HEK293 (cell line): Measurements from ENCODE around the gene CSF2RB.

ENCODE experiments used
- CTCF ChIA-PET: fragments of 350-600 bp; formaldehyde crosslinking; extraction: SDS; loops from one replicate; lab custom pipeline; 2021; ENCODE audit warnings: antibody characterized with exemption; lab: Yijun Ruan, JAX
- POLR2A ChIA-PET: fragments of 300-600 bp; formaldehyde crosslinking; extraction: SDS; loops from one replicate; lab custom pipeline; 2020; ENCODE audit warnings: antibody characterized with exemption, inconsistent platforms; lab: Yijun Ruan, JAX
- H3K27ac ChIP-seq: fragments of 200-500 bp; sonication (Bioruptor generic); 2 replicates; pipeline ENCODE4 v1.5.1; 2014; ENCODE audit warnings: low read depth, low read length, control low read depth, inconsistent platforms; ENCODE audit errors: extremely low read depth
- H3K36me3 ChIP-seq, 2 experiments: fragments of 200-500 bp in 1 of 2; sonication (Bioruptor generic) in 1 of 2; 1 replicate in 1 of 2; 2 replicates in 1 of 2; pipeline ENCODE4 v1.5.1; 2014 to 2017; ENCODE audit warnings: inconsistent platforms in 2 of 2, low read length in 2 of 2; ENCODE audit not compliant: control insufficient read depth in 2 of 2, insufficient read depth in 1 of 2
- H3K4me1 ChIP-seq: fragments of 200-500 bp; sonication (Bioruptor generic); 2 replicates; pipeline ENCODE4 v1.5.1; 2014; ENCODE audit warnings: mild to moderate bottlenecking, low read length, inconsistent platforms; ENCODE audit not compliant: control insufficient read depth, insufficient read depth
- H3K4me3 ChIP-seq: 2 replicates; pipeline ENCODE4 v1.5.1; 2011; ENCODE audit warnings: low read depth, mild to moderate bottlenecking, control low read depth, low read length, moderate library complexity
- H3K9me3 ChIP-seq: fragments of 200-500 bp; sonication (Bioruptor generic); 2 replicates; pipeline ENCODE4 v1.5.1; 2014; ENCODE audit warnings: low read depth, low read length, inconsistent platforms; ENCODE audit not compliant: control insufficient read depth, insufficient read depth
- EGR2 ChIP-seq: fragments of 450-650 bp; formaldehyde crosslinking; IDR thresholded peaks from 2 replicates; pipeline ENCODE4 v1.5.1; 2016; ENCODE audit warnings: low read depth, missing biosample characterization, missing genetic modification characterization
- GLI4 ChIP-seq: fragments of 450-650 bp; formaldehyde crosslinking; IDR thresholded peaks from 2 replicates; pipeline ENCODE4 v1.5.1; 2016; ENCODE audit warnings: missing biosample characterization, missing genetic modification characterization
- GLIS1 ChIP-seq: fragments of 450-650 bp; formaldehyde crosslinking; IDR thresholded peaks from 2 replicates; pipeline ENCODE4 v1.5.1; 2016; ENCODE audit warnings: missing biosample characterization, missing genetic modification characterization
- HOXC10 ChIP-seq: sonication (generic); formaldehyde crosslinking; IDR thresholded peaks from 2 replicates; pipeline ENCODE4 v1.8.1; 2023; ENCODE audit warnings: mild to moderate bottlenecking, missing genetic modification reagents
- MZF1 ChIP-seq: fragments of 450-650 bp; formaldehyde crosslinking; IDR thresholded peaks from 2 replicates; pipeline ENCODE4 v1.5.1; 2017; ENCODE audit warnings: missing biosample characterization, missing genetic modification characterization, borderline replicate concordance
- SP7 ChIP-seq: fragments of 450-650 bp; formaldehyde crosslinking; IDR thresholded peaks from 2 replicates; pipeline ENCODE4 v1.5.1; 2016; ENCODE audit warnings: missing biosample characterization, missing genetic modification characterization
- ZFHX2 ChIP-seq: fragments of 450-650 bp; formaldehyde crosslinking; conservative IDR thresholded peaks from 2 replicates; pipeline ENCODE4 v1.5.1; 2016; ENCODE audit warnings: missing biosample characterization, missing genetic modification characterization
- ZFP69B ChIP-seq: fragments of 450-650 bp; formaldehyde crosslinking; IDR thresholded peaks from 2 replicates; pipeline ENCODE4 v1.5.1; 2016; ENCODE audit warnings: missing biosample characterization, missing genetic modification characterization
- ZNF169 ChIP-seq: fragments of 450-650 bp; formaldehyde crosslinking; IDR thresholded peaks from 2 replicates; pipeline ENCODE4 v1.5.1; 2016; ENCODE audit warnings: missing biosample characterization, missing genetic modification characterization
- ZNF266 ChIP-seq: fragments of 450-650 bp; formaldehyde crosslinking; IDR thresholded peaks from 2 replicates; pipeline ENCODE4 v1.5.1; 2016; ENCODE audit warnings: missing biosample characterization, missing genetic modification characterization, low read depth
- ZNF302 ChIP-seq: fragments of 450-650 bp; formaldehyde crosslinking; IDR thresholded peaks from 2 replicates; pipeline ENCODE4 v1.5.1; 2016; ENCODE audit warnings: missing biosample characterization, missing genetic modification characterization, low read depth
- ZNF335 ChIP-seq: fragments of 450-650 bp; formaldehyde crosslinking; conservative IDR thresholded peaks from 2 replicates; pipeline ENCODE4 v1.5.1; 2016; ENCODE audit warnings: missing biosample characterization, missing genetic modification characterization
- ZNF350 ChIP-seq: fragments of 450-650 bp; formaldehyde crosslinking; IDR thresholded peaks from 2 replicates; pipeline ENCODE4 v1.5.0; 2017; ENCODE audit warnings: missing biosample characterization, mild to moderate bottlenecking, missing genetic modification characterization
- ZNF366 ChIP-seq: fragments of 450-650 bp; formaldehyde crosslinking; conservative IDR thresholded peaks from 2 replicates; pipeline ENCODE4 v1.5.1; 2016; ENCODE audit warnings: missing biosample characterization, missing genetic modification characterization
- ZNF626 ChIP-seq: fragments of 450-650 bp; sonication (Bioruptor Pico); formaldehyde crosslinking; IDR thresholded peaks from 2 replicates; pipeline ENCODE4 v1.5.1; 2018; ENCODE audit warnings: missing biosample characterization, missing genetic modification characterization, inconsistent platforms
- ZNF654 ChIP-seq: fragments of 450-650 bp; formaldehyde crosslinking; IDR thresholded peaks from 2 replicates; pipeline ENCODE4 v1.5.1; 2016; ENCODE audit warnings: low read depth, missing biosample characterization, missing genetic modification characterization
- TF ChIP-seq, protein P1 (sequence below): fragments of 450-650 bp; formaldehyde crosslinking; IDR thresholded peaks from 2 replicates; pipeline ENCODE4 v1.5.1; 2017; ENCODE audit warnings: missing biosample characterization, missing genetic modification characterization
- TF ChIP-seq, protein P2 (sequence below): fragments of 450-650 bp; formaldehyde crosslinking; IDR thresholded peaks from 2 replicates; pipeline ENCODE4 v1.5.1; 2016; ENCODE audit warnings: missing biosample characterization, missing genetic modification characterization
- TF ChIP-seq, protein P3 (sequence below): fragments of 450-650 bp; formaldehyde crosslinking; IDR thresholded peaks from 2 replicates; pipeline ENCODE4 v1.5.1; 2017; ENCODE audit warnings: missing biosample characterization, missing genetic modification characterization
- TF ChIP-seq, protein P4 (sequence below): sonication (generic); formaldehyde crosslinking; IDR thresholded peaks from 2 replicates; pipeline ENCODE4 v1.8.1; 2022; ENCODE audit warnings: mild to moderate bottlenecking, moderate library complexity, missing genetic modification reagents
- TF ChIP-seq, protein P5 (sequence below): fragments of 450-650 bp; formaldehyde crosslinking; IDR thresholded peaks from 2 replicates; pipeline ENCODE4 v1.5.1; 2016; ENCODE audit warnings: missing biosample characterization, missing genetic modification characterization

Gene CSF2RB

DNA sequence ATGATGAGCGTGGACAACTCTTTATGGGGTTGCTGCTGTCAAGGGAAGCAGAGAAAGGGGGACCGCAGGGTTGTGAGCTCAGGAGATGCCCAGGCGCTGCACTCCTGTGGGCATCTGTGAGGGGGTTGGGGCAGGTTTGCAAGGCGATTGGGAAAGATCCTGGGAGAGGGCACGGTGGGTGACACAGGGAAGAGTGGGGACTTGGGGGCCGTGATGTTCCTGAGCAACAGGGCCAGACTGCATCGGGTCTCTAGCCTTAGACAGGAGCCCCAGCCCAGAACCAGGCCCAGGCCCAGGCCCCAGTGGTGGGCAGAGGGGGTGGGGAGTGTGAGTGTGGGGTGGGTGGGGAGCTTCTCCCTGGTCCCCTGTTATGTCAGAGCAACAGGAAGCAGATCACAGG is 38.3 kb downstream of the CSF2RB start (continued):
- TF ChIP-seq ZNF266 (tag by site-specific recombination), result no peak

DNA sequence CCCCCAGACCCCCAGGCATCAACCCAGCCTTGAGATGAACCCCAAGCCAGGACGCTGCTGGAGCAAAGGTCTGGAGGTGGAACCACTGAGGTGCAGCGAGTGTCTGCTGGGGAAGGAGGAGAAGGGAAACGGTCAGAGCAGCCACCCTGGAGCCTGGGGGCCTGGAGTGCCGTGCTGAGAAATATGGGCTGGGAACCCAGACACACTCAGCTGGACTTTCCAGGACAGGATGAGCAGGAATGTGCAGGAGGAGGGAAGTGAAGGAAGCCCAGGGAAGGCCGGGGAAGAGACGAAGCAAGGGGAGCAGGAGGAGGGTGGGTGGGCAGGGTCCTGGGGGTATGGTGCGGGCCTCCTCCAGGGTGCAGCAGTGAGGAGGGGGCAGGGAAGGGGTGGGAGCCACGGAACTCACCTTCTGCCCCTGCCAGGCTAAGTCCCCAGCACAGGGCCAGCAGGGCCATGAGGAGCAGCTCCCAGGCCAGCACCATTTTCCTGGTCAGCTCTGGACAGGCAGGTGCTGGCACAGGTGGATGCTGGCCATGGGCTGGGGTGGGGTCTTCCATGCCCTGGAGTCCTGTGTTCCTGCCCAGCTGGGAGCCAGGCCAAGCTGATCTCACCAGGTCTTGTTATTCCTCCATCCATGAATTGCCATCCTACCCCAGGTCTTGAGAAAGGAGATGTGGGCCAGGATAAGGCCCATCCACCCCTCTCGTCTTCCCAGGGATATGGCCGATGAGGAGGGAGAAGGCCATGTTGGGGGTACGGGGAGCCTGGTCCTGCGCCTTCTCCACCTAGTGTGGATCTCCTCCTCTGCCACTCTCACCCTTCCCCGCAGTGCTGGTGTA is 40.0 kb downstream of the CSF2RB start:
- no peaks in the 10 kb centered on the region for H3K4me1 ChIP-seq
- no peak overlapping the region for H3K27ac ChIP-seq
- no peaks in the 10 kb centered on the region for H3K36me3 ChIP-seq
- CTCF ChIA-PET, result no interaction called here
- POLR2A ChIA-PET, result no interaction called here
- no peak for TF ChIP-seq ZNF366 (tag by site-specific recombination)
- H3K4me3 ChIP-seq, result no peak overlapping the region
- no peaks in the 10 kb centered on the region for H3K9me3 ChIP-seq

DNA sequence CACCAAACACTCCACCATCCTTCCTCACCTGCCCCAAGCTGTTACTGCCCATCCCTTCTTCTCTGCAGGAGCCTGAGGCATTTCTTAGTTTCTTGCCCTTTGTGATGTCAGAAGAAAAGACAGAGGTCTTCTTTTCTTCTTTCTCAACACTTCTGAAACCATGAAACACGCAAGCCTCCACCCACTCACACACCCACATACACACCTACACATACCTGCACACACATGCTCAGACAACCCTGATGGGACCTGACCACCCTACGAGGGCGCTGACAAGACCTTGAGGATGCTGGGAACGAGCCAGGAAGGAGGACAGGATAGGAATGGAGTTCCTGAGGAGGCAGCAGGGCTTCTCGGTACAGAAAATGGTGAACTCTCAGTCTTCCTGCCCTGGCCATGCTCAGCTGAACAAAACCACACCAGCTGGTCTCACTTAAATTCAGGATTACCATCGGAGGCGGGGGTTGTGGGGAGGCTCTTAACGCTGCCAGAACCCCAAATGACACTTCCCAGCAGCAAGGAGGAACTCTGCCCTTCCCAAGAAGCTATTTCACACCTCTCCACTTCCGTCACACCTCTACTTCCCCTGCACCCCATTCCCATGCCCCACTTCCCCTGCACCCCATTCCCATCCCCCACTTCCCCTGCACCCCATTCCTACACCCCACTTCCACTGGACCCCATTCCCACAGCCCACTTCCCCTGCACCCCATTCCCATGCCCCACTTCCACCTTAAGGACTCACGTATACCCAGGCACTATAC is 41.0 kb downstream of the CSF2RB start:
- H3K9me3 ChIP-seq, result no peaks in the 10 kb centered on the region
- ChIA-PET POLR2A (no interaction called here), CTCF (interaction anchor here (1.2 to 1.5 kb wide), 2 partner anchors 23 to 89 kb away, joined by 3 read pairs; no protein-coding TSS in a partner anchor)
- no peak overlapping the region for H3K4me3 ChIP-seq
- TF ChIP-seq, protein P1, sequence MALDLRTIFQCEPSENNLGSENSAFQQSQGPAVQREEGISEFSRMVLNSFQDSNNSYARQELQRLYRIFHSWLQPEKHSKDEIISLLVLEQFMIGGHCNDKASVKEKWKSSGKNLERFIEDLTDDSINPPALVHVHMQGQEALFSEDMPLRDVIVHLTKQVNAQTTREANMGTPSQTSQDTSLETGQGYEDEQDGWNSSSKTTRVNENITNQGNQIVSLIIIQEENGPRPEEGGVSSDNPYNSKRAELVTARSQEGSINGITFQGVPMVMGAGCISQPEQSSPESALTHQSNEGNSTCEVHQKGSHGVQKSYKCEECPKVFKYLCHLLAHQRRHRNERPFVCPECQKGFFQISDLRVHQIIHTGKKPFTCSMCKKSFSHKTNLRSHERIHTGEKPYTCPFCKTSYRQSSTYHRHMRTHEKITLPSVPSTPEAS (tag by site-specific recombination), result no peak
- TF ChIP-seq EGR2 (tag by site-specific recombination) (peak; percentile 92), ZFHX2 (tag by site-specific recombination) (peak; percentile 79)
- TF ChIP-seq, protein P2, sequence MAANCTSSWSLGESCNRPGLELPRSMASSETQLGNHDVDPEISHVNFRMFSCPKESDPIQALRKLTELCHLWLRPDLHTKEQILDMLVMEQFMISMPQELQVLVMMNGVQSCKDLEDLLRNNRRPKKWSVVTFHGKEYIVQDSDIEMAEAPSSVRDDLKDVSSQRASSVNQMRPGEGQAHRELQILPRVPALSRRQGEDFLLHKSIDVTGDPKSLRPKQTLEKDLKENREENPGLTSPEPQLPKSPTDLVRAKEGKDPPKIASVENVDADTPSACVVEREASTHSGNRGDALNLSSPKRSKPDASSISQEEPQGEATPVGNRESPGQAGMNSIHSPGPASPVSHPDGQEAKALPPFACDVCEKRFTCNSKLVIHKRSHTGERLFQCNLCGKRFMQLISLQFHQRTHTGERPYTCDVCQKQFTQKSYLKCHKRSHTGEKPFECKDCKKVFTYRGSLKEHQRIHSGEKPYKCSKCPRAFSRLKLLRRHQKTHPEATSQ (tag by site-specific recombination), result no peak
- no peaks in the 10 kb centered on the region for H3K4me1 ChIP-seq
- no peaks in the 10 kb centered on the region for H3K36me3 ChIP-seq
- no peak overlapping the region for H3K27ac ChIP-seq

DNA sequence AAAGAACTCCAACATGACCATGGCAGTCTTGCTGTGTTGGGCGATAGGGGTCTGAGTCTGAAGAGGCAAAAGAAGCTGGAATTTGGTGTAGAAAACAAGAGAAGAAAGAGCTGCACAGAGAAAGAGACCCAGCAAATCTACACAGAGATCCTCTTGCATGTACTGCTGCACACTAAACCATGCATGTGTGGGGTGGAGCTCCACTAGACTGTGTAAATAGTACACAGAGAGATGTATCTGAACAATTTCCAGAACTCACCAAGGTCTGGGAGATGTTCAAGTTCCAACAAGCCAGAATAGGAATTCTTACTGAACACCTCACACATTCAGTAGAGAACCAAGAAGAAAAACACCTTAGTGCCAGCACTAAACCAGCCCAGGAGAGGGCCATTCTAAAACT is 42.3 kb downstream of the CSF2RB start:
- no peak overlapping the region for H3K4me3 ChIP-seq
- CTCF ChIA-PET, result interaction anchor here (0.8 to 1.2 kb wide), 3 partner anchors 23 to 100 kb away, joined by 3 read pairs; no protein-coding TSS in a partner anchor
- H3K36me3 ChIP-seq, result no peaks in the 10 kb centered on the region
- POLR2A ChIA-PET, result no interaction called here
- no peak overlapping the region for H3K27ac ChIP-seq
- no peaks in the 10 kb centered on the region for H3K4me1 ChIP-seq
- no peaks in the 10 kb centered on the region for H3K9me3 ChIP-seq
- no peak for TF ChIP-seq ZNF654 (tag by site-specific recombination)
- TF ChIP-seq, protein P3, sequence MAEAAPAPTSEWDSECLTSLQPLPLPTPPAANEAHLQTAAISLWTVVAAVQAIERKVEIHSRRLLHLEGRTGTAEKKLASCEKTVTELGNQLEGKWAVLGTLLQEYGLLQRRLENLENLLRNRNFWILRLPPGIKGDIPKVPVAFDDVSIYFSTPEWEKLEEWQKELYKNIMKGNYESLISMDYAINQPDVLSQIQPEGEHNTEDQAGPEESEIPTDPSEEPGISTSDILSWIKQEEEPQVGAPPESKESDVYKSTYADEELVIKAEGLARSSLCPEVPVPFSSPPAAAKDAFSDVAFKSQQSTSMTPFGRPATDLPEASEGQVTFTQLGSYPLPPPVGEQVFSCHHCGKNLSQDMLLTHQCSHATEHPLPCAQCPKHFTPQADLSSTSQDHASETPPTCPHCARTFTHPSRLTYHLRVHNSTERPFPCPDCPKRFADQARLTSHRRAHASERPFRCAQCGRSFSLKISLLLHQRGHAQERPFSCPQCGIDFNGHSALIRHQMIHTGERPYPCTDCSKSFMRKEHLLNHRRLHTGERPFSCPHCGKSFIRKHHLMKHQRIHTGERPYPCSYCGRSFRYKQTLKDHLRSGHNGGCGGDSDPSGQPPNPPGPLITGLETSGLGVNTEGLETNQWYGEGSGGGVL (tag by site-specific recombination), result no peak
- TF ChIP-seq ZNF350 (tag by site-specific recombination), result no peak
- TF ChIP-seq ZNF302 (tag by site-specific recombination), result no peak
- TF ChIP-seq HOXC10 (CRISPR knock-in tag), result no peak
- no peak for TF ChIP-seq ZNF626 (tag by site-specific recombination)
- TF ChIP-seq GLI4 (tag by site-specific recombination), result no peak
- TF ChIP-seq ZNF169 (tag by site-specific recombination), result no peak
- no peak for TF ChIP-seq ZNF335 (tag by site-specific recombination)
- TF ChIP-seq, protein P4, sequence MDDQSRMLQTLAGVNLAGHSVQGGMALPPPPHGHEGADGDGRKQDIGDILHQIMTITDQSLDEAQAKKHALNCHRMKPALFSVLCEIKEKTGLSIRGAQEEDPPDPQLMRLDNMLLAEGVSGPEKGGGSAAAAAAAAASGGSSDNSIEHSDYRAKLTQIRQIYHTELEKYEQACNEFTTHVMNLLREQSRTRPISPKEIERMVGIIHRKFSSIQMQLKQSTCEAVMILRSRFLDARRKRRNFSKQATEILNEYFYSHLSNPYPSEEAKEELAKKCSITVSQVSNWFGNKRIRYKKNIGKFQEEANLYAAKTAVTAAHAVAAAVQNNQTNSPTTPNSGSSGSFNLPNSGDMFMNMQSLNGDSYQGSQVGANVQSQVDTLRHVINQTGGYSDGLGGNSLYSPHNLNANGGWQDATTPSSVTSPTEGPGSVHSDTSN (CRISPR knock-in tag), result no peak
- TF ChIP-seq ZFP69B (tag by site-specific recombination), result no peak
- no peak for TF ChIP-seq GLIS1 (tag by site-specific recombination)
- TF ChIP-seq MZF1 (tag by site-specific recombination), result no peak
- no peak for TF ChIP-seq SP7 (tag by site-specific recombination)
- TF ChIP-seq, protein P5, sequence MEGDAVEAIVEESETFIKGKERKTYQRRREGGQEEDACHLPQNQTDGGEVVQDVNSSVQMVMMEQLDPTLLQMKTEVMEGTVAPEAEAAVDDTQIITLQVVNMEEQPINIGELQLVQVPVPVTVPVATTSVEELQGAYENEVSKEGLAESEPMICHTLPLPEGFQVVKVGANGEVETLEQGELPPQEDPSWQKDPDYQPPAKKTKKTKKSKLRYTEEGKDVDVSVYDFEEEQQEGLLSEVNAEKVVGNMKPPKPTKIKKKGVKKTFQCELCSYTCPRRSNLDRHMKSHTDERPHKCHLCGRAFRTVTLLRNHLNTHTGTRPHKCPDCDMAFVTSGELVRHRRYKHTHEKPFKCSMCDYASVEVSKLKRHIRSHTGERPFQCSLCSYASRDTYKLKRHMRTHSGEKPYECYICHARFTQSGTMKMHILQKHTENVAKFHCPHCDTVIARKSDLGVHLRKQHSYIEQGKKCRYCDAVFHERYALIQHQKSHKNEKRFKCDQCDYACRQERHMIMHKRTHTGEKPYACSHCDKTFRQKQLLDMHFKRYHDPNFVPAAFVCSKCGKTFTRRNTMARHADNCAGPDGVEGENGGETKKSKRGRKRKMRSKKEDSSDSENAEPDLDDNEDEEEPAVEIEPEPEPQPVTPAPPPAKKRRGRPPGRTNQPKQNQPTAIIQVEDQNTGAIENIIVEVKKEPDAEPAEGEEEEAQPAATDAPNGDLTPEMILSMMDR (tag by site-specific recombination), result no peak
